B cell (primary cell): ENCODE measurements around the gene TAF12. TPM values are rescaled to one million over a fixed set of nuclear protein-coding genes. Genes with fewer than 3 reads are reported as not detected.

Source experiments
- ATAC-seq: fragments of 200-7000 bp; cut with Tn5 transposase; one replicate; pipeline ENCODE4 v1.10.0; 2021; ENCODE audit warnings: low read depth, mild to moderate bottlenecking, moderate number of reproducible peaks, moderate library complexity
- CTCF ChIA-PET: fragments of 350-600 bp; sonication (Branson Sonifier 250); formaldehyde crosslinking; loops from one replicate; lab custom pipeline; 2021; ENCODE audit warnings: antibody characterized with exemption, inconsistent platforms; lab: Charles Lee
- POLR2A ChIA-PET: fragments of 350-600 bp; sonication (Branson Sonifier 250); formaldehyde crosslinking; loops from one replicate; lab custom pipeline; 2021; ENCODE audit warnings: antibody characterized with exemption; lab: Charles Lee
- DNase-seq: peaks from one replicate; pipeline ENCODE4 v3.0.0; 2013
- H2AFZ ChIP-seq: 2 replicates; pipeline ENCODE4 v1.6.1; 2012; ENCODE audit warnings: mild to moderate bottlenecking, low read depth, low read length; ENCODE audit not compliant: insufficient read depth, poor library complexity, severe bottlenecking
- H3K27ac ChIP-seq, 2 donors: 1 replicate in 1 of 2; 2 replicates in 1 of 2; pipeline ENCODE4 v1.5.1; 2012 to 2013; ENCODE audit warnings: low read length in 2 of 2, mild to moderate bottlenecking in 2 of 2, moderate library complexity in 1 of 2
- H3K27me3 ChIP-seq, 4 experiments: fragments of 200-600 bp in 1 of 4; sonication (generic) in 1 of 4; replicated peaks in 1 of 4; 1 replicate in 2 of 4; 2 replicates in 2 of 4; pipeline versions ENCODE4 v1.6.1 to v1.7.0; 2013 to 2016; ENCODE audit warnings: low read length in 3 of 4, mild to moderate bottlenecking in 2 of 4, mixed read lengths in 1 of 4, moderate library complexity in 1 of 4; ENCODE audit not compliant: insufficient read depth in 4 of 4, control insufficient read depth in 3 of 4; ENCODE audit errors: control extremely low read depth in 1 of 4
- H3K36me3 ChIP-seq, 2 experiments: replicated peaks in 1 of 2; 1 replicate in 1 of 2; 2 replicates in 1 of 2; pipeline versions ENCODE4 v1.6.1 to v1.7.1; 2013; ENCODE audit warnings: low read length in 1 of 2; ENCODE audit not compliant: insufficient read depth in 2 of 2, control insufficient read depth in 1 of 2; ENCODE audit errors: control extremely low read depth in 1 of 2, extremely low read depth in 1 of 2
- H3K4me1 ChIP-seq, 2 donors: fragments of 200-600 bp in 1 of 2; sonication (generic) in 1 of 2; 1 replicate in 1 of 2; 2 replicates in 1 of 2; pipeline versions ENCODE4 v1.5.1 to v1.6.1; 2013 to 2017; ENCODE audit warnings: low read length in 2 of 2; ENCODE audit not compliant: control insufficient read depth in 2 of 2, insufficient read depth in 2 of 2
- H3K4me2 ChIP-seq: replicated peaks from 2 replicates; pipeline ENCODE3; 2012; ENCODE audit warnings: mild to moderate bottlenecking, low read depth, low read length; ENCODE audit not compliant: poor library complexity, severe bottlenecking
- H3K4me3 ChIP-seq, 5 experiments: fragments of 200-600 bp in 1 of 5; sonication (generic) in 1 of 5; 1 replicate in 3 of 5; 2 replicates in 2 of 5; pipeline versions ENCODE4 v1.5.1 to v1.7.0; 2011 to 2016; ENCODE audit warnings: low read length in 4 of 5, mild to moderate bottlenecking in 4 of 5, low read depth in 2 of 5, control low read depth in 1 of 5, moderate library complexity in 1 of 5; ENCODE audit not compliant: insufficient read depth in 1 of 5; ENCODE audit errors: control extremely low read depth in 1 of 5, extremely low read depth in 1 of 5
- H3K79me2 ChIP-seq: fragments of 200-600 bp; sonication (generic); one replicate; pipeline ENCODE4 v1.6.0; 2016; ENCODE audit warnings: low read length; ENCODE audit not compliant: control insufficient read depth, insufficient read depth
- H3K9ac ChIP-seq: fragments of 200-600 bp; sonication (generic); 2 replicates; pipeline ENCODE4 v1.6.1; 2017; ENCODE audit warnings: mild to moderate bottlenecking, low read length, moderate library complexity
- H3K9me3 ChIP-seq, 3 donors: one replicate each; pipeline versions ENCODE4 v1.6.1 to v1.7.1; 2013; ENCODE audit warnings: low read length in 2 of 3; ENCODE audit not compliant: control insufficient read depth in 2 of 3, insufficient read depth in 1 of 3; ENCODE audit errors: control extremely low read depth in 1 of 3
- H4K20me1 ChIP-seq: 2 replicates; pipeline ENCODE4 v1.6.0; 2012; ENCODE audit warnings: mild to moderate bottlenecking, low read length; ENCODE audit not compliant: insufficient read depth, control insufficient read depth, poor library complexity, severe bottlenecking
- H3K27ac Mint-ChIP-seq: one replicate; pipeline ENCODE4 v1.8.0; 2021; ENCODE audit warnings: mixed read lengths
- H3K27me3 Mint-ChIP-seq: one replicate; pipeline ENCODE4 v1.8.0; 2021; ENCODE audit warnings: mixed read lengths
- H3K4me1 Mint-ChIP-seq: one replicate; pipeline ENCODE4 v1.8.0; 2021; ENCODE audit warnings: mixed read lengths
- H3K4me3 Mint-ChIP-seq: one replicate; pipeline ENCODE4 v1.8.0; 2021; ENCODE audit warnings: mixed read lengths
- H3K9me3 Mint-ChIP-seq: one replicate; pipeline ENCODE4 v1.8.0; 2022; ENCODE audit warnings: mixed read lengths; ENCODE audit not compliant: insufficient read depth
- CTCF ChIP-seq: fragments of 200-600 bp; IDR thresholded peaks from one replicate; pipeline ENCODE4 v1.8.0; 2022; ENCODE audit warnings: antibody characterized with exemption, mild to moderate bottlenecking
- EZH2 ChIP-seq: IDR thresholded peaks from 2 replicates; pipeline ENCODE4 v1.6.1; 2012; ENCODE audit warnings: borderline replicate concordance, low read depth, mild to moderate bottlenecking, moderate library complexity, low read length; ENCODE audit not compliant: insufficient read depth, poor library complexity, severe bottlenecking
- WGBS: methylation state at CpG from one replicate; pipeline ENCODE4 v1.1.5; 2013; ENCODE audit warnings: missing lambda C conversion rate; ENCODE audit not compliant: insufficient coverage; 5-methylcytosine and 5-hydroxymethylcytosine counted together
- intact Hi-C: fragments of 100-400 bp; cut with micrococcal nuclease; formaldehyde crosslinking; loops from one replicate; pipeline ENCODE4 v1.10.0; 2022
- polyA plus RNA-seq: library from polyadenylated mRNA; depleted of rRNA; stranded (reverse); fragments of >200 nt; gene quantifications from 2 replicates; pipeline ENCODE4 v1.2.3, GENCODE V29; 2012
- total RNA-seq, 2 donors: library from RNA; stranded (reverse); fragments of 120-200 nt in 1 of 2; gene quantifications; 1 replicate in 1 of 2; 2 replicates in 1 of 2; pipeline versions ENCODE4 v1.2.3 to v1.2.4, GENCODE V29; 2013 to 2022

TAF12 gene
- total and polyA plus RNA-seq, 2 donors (not counting 1 experiment from before 2014, with no cell fraction given): 15.8 to 19.1 TPM

- peaks cover 32% of the 10 kb centered on the region for H3K4me1 Mint-ChIP-seq
- ChIA-PET POLR2A (interaction anchor here (0.7 to 3.5 kb wide), 23 partner anchors 12 to 1921 kb away, joined by 3 to 67 read pairs (median 4); partner anchors contain the start of genes GMEB1, SRSF4, TRNAU1AP and YTHDF2), CTCF (interaction anchor here (0.7 to 1.9 kb wide), 5 partner anchors 20 to 532 kb away, joined by 3 to 14 read pairs (median 3); partner anchors contain the start of genes GMEB1 and YTHDF2)
- Histone ChIP-seq H3K27me3 (no peaks in the 10 kb centered on the region), H3K9me3 (no peaks in the 10 kb centered on the region), H3K4me1 (peaks cover 25 to 33% of the 10 kb centered on the region in 2 donors), H3K79me2 (peaks cover 13% of the 10 kb centered on the region), H4K20me1 (no peaks in the 10 kb centered on the region), H3K27ac (peak within 1 kb of the TSS; percentile 93 to 100), H3K9ac (peak within 1 kb of the TSS; percentile 80), H3K36me3 (no peaks in the 10 kb centered on the region), H2AFZ (peak within 1 kb of the TSS; percentile 72), H3K4me3 (peak within 1 kb of the TSS; percentile 9 to 60 (median 53)), H3K4me2 (peak within 1 kb of the TSS; percentile 72)
- no peaks in the 10 kb centered on the region for H3K27me3 Mint-ChIP-seq
- ATAC-seq (peak; percentile 72), DNase-seq (peak; percentile 98)
- TF ChIP-seq EZH2 (no peak), CTCF (no peak)
- 1% methylated on average over 22 of the region's 28 CpGs for WGBS
- peak within 1 kb of the TSS; percentile 94 for H3K4me3 Mint-ChIP-seq
- H3K9me3 Mint-ChIP-seq: no peaks in the 10 kb centered on the region
- intact Hi-C loops: loop anchor here (1.0 to 10.0 kb wide), 8 partner anchors 20 to 404 kb away; partner anchors contain the start of genes GMEB1, SESN2, TRNAU1AP and YTHDF2
- peak within 1 kb of the TSS; percentile 100 for H3K27ac Mint-ChIP-seq
Measured at GRCh38 chr1:28648474-28649198, 5.8 kb upstream of the TAF12 start, which contains the start of gene RNU11. Gene RNU11, plus strand, starts transcription at chr1:28648600.
